Fibroblast of villous mesenchyme (primary cell): ENCODE results near the gene EFHD1. TPM values are rescaled to one million over a fixed set of nuclear protein-coding genes. Genes with fewer than 3 reads are reported as not detected.

ENCODE experiments used
- DNase-seq: peaks from one replicate; pipeline ENCODE4 v3.0.0-alpha.2; 2010; ENCODE audit warnings: low read depth
- H3K4me3 ChIP-seq: 2 replicates; pipeline ENCODE4 v1.5.1; 2011; ENCODE audit warnings: low read depth, mild to moderate bottlenecking, low read length
- small RNA-seq: library from RNA; depleted of rRNA; stranded (forward); fragments of <200 nt; gene quantifications from one replicate; pipeline ENCODE3, GENCODE V24; 2012
- total RNA-seq: library from RNA; depleted of rRNA; stranded (reverse); fragments of >200 nt; gene quantifications from 2 replicates; pipeline ENCODE4 v1.2.3, GENCODE V29; 2012
- TF ChIP-seq, protein P1 (sequence below): IDR thresholded peaks from 2 replicates; pipeline ENCODE4 v1.5.1; 2012; ENCODE audit warnings: low read depth, mild to moderate bottlenecking, low read length; ENCODE audit not compliant: insufficient read depth

EFHD1 gene
- total RNA-seq, 1 donor, result 1.7 TPM

DNA sequence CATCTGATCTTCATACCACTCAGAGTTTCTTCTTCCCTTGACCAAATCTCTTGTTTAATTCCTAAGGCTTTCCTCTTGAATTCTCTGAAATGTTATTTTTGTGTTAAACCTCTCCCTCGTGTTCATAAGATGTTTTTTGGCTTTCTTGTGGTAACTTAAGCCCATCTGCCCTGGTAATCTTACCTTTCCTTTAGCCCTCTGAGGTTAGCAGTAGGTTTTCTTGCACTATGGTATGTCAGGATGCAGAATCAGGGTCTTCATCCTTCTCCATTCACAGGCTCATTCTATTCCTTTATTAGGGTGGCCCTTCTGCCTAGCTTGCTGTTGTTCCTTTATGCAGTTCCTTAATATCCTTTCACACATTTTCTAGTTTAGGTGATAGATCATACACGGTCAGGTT, 87.9 kb downstream of the EFHD1 start:
- TF ChIP-seq, protein P1, sequence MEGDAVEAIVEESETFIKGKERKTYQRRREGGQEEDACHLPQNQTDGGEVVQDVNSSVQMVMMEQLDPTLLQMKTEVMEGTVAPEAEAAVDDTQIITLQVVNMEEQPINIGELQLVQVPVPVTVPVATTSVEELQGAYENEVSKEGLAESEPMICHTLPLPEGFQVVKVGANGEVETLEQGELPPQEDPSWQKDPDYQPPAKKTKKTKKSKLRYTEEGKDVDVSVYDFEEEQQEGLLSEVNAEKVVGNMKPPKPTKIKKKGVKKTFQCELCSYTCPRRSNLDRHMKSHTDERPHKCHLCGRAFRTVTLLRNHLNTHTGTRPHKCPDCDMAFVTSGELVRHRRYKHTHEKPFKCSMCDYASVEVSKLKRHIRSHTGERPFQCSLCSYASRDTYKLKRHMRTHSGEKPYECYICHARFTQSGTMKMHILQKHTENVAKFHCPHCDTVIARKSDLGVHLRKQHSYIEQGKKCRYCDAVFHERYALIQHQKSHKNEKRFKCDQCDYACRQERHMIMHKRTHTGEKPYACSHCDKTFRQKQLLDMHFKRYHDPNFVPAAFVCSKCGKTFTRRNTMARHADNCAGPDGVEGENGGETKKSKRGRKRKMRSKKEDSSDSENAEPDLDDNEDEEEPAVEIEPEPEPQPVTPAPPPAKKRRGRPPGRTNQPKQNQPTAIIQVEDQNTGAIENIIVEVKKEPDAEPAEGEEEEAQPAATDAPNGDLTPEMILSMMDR, result no peak
- no peak overlapping the region for H3K4me3 ChIP-seq
- no peak for DNase-seq

DNA sequence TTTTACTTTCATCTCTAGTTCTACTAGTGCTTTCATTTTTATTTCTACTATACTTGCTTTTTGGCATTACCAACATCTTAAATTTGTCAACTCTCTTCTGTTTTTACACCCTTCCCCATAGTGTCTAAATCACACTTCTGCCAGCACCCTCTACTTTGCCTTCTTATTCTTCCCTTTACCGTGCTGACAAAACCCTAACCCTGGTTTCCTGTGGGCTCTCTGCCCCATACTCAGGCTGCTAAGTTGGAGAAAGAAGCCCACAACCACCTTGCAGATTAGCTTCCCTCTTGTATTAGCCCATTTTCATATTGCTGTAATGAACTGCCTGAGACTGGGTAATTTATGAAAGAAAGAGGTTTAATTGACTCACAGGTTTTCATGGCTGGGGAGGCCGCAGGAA, 88.5 kb downstream of the EFHD1 start:
- TF ChIP-seq, protein P1, result no peak
- no peak overlapping the region for H3K4me3 ChIP-seq

DNA sequence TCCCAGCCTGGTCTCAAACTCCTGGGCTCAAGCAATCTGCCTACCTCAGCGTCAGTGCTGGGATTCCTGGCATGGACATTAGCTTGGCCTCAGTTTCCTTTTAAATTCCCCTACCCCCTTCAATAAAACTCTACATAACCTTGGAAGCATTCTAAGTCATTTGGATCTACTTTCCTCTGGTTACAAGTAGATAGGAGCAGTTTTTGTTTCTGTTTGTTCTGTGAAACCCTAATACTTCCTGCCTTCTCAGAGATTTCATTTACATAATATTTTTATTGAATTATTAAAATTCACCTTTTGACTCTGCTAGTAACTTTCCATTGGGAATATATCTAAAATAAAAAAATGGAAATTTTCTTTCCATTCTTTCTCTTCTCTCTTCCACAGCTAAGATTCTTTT, 89.6 kb downstream of the EFHD1 start:
- TF ChIP-seq, protein P1, result no peak

More for the DNA sequence above, 88.5 kb downstream of the EFHD1 start:
- DNase-seq, result no peak

DNA sequence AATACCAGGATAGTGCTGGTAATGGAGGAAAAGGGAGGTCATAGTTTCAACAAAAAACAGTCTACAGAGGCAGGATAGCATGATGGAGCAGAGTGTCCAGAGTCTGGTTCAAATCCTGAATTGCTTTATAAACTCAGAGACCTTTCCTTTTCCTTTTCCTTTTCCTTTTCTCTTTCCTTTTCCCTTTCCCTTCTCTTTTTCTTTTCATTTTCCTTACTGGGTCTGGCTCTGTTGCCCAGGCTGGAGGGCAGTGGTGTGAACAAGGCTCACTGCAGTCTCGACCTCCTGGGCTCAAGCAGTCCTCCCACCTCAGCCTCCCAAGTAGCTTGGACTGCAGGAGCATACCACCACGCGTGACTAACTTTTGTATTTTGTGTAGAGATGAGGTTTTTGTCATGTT, 95.4 kb downstream of the EFHD1 start:
- H3K4me3 ChIP-seq, result no peak overlapping the region
- TF ChIP-seq, protein P1, result no peak
- no peak for DNase-seq

More for the DNA sequence above, 89.6 kb downstream of the EFHD1 start:
- H3K4me3 ChIP-seq, result no peak overlapping the region
- DNase-seq, result no peak

DNA sequence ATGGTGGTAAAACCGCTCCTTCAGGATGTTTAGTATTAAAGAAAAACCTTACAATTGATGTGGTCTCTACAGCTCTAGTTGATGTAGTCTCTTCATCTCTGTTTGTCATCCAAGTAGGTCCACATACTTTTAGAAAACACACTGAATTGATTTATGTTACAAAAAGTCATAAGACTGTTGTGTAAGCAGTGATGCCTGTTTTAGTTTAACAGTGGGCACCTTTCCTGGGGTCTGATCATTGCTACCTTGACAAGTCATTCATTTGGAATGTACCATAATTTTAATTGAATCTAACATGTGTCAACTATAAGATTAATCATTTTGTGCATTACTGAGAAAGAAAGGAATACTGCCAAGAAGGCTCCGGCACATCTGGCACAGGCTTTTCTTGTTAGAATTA, 98.1 kb downstream of the EFHD1 start:
- peak; percentile 31 for DNase-seq
- TF ChIP-seq, protein P1, result no peak
- no peak overlapping the region for H3K4me3 ChIP-seq

Small RNAs within 50 kb of the gene (small RNA-seq; reads per million reads assigned to genes)
- not detected for gene RN7SL359P

Other genes with a start within 250 kb of the EFHD1 start
- gene ALPG, start 226.8 kb upstream of the EFHD1 start, total RNA-seq, result not detected in 2 replicates
- gene ALPI, start 177.5 kb upstream of the EFHD1 start, total RNA-seq, result not detected in 2 replicates
- gene ECEL1, start 145.8 kb upstream of the EFHD1 start, total RNA-seq, result under 0.01 TPM in 1 of 2 replicates, not detected in the other
- not detected in 2 replicates for gene PRSS56, start 113.2 kb upstream of the EFHD1 start, total RNA-seq
- gene CHRND, start 107.4 kb upstream of the EFHD1 start, total RNA-seq, result not detected in 2 replicates
- gene CHRNG, start 93.9 kb upstream of the EFHD1 start, total RNA-seq, result not detected in 2 replicates
- 4.2 and 5.2 TPM in 2 replicates for gene TIGD1, start 83.0 kb upstream of the EFHD1 start, total RNA-seq
- 74.7 and 76.3 TPM in 2 replicates for gene EIF4E2, start 82.9 kb upstream of the EFHD1 start, total RNA-seq
- gene GIGYF2, start 63.7 kb downstream of the EFHD1 start, total RNA-seq, result 46.4 and 63.9 TPM in 2 replicates
- not detected in 2 replicates for gene KCNJ13, start 143.0 kb downstream of the EFHD1 start, total RNA-seq
- gene SNORC, start 236.7 kb downstream of the EFHD1 start, total RNA-seq, result 0.86 and 0.97 TPM in 2 replicates